ENCODE results near the gene XKR7.

The XKR7 gene

GRCh38 chr20:31945785-31946184, 22.2 kb upstream of the XKR7 start:
- Histone ChIP-seq H3K4me3 (ENCODE audit: low read depth, low read length) (no peak overlapping the region), H3K9me3 (ENCODE audit: control insufficient read depth, insufficient read depth, low read length) (no peaks in the 10 kb centered on the region), H3K9ac (ENCODE audit: low read depth, low read length) (no peak overlapping the region), H3K36me3 (ENCODE audit: control insufficient read depth, insufficient read depth, low read length) (peaks cover 38% of the 10 kb centered on the region), H3K27me3 (ENCODE audit: control insufficient read depth, insufficient read depth, low read length) (no peaks in the 10 kb centered on the region), H3K4me1 (ENCODE audit: control insufficient read depth, insufficient read depth, low read length) (peaks cover 3% of the 10 kb centered on the region)

GRCh38 chr20:31948008-31948407, 19.9 kb upstream of the XKR7 start:
- Histone ChIP-seq H3K9ac (ENCODE audit: low read depth, low read length) (no peak overlapping the region), H3K4me1 (ENCODE audit: control insufficient read depth, insufficient read depth, low read length) (peaks cover 4% of the 10 kb centered on the region), H3K36me3 (ENCODE audit: control insufficient read depth, insufficient read depth, low read length) (peaks cover 38% of the 10 kb centered on the region), H3K4me3 (ENCODE audit: low read depth, low read length) (no peak overlapping the region), H3K27me3 (ENCODE audit: control insufficient read depth, insufficient read depth, low read length) (no peaks in the 10 kb centered on the region), H3K9me3 (ENCODE audit: control insufficient read depth, insufficient read depth, low read length) (no peaks in the 10 kb centered on the region)

GRCh38 chr20:31949877-31950646, 17.9 kb upstream of the XKR7 start:
- no peaks in the 10 kb centered on the region for H3K27me3 ChIP-seq (ENCODE audit: control insufficient read depth, insufficient read depth, low read length)
- peaks cover 4% of the 10 kb centered on the region for H3K4me1 ChIP-seq (ENCODE audit: control insufficient read depth, insufficient read depth, low read length)
- no peak overlapping the region for H3K9ac ChIP-seq (ENCODE audit: low read depth, low read length)
- peaks cover 34% of the 10 kb centered on the region for H3K36me3 ChIP-seq (ENCODE audit: control insufficient read depth, insufficient read depth, low read length)
- H3K9me3 ChIP-seq (ENCODE audit: control insufficient read depth, insufficient read depth, low read length): no peaks in the 10 kb centered on the region
- no peak overlapping the region for H3K4me3 ChIP-seq (ENCODE audit: low read depth, low read length)

GRCh38 chr20:31951203-31951529, 16.8 kb upstream of the XKR7 start:
- H3K9ac ChIP-seq (ENCODE audit: low read depth, low read length): peak overlapping the region; percentile 86
- peaks cover 4% of the 10 kb centered on the region for H3K4me1 ChIP-seq (ENCODE audit: control insufficient read depth, insufficient read depth, low read length)
- peaks cover 23% of the 10 kb centered on the region for H3K36me3 ChIP-seq (ENCODE audit: control insufficient read depth, insufficient read depth, low read length)
- H3K27me3 ChIP-seq (ENCODE audit: control insufficient read depth, insufficient read depth, low read length): no peaks in the 10 kb centered on the region
- no peaks in the 10 kb centered on the region for H3K9me3 ChIP-seq (ENCODE audit: control insufficient read depth, insufficient read depth, low read length)
- H3K4me3 ChIP-seq (ENCODE audit: low read depth, low read length): peak overlapping the region; percentile 95

- no peaks in the 10 kb centered on the region for H3K27me3 ChIP-seq (ENCODE audit: control insufficient read depth, insufficient read depth, low read length)
- peaks cover 16% of the 10 kb centered on the region for H3K36me3 ChIP-seq (ENCODE audit: control insufficient read depth, insufficient read depth, low read length)
- no peaks in the 10 kb centered on the region for H3K9me3 ChIP-seq (ENCODE audit: control insufficient read depth, insufficient read depth, low read length)
- peak within 1 kb of the TSS; percentile 86 for H3K9ac ChIP-seq (ENCODE audit: low read depth, low read length)
- H3K4me1 ChIP-seq (ENCODE audit: control insufficient read depth, insufficient read depth, low read length): peaks cover 4% of the 10 kb centered on the region
- H3K4me3 ChIP-seq (ENCODE audit: low read depth, low read length): peak within 1 kb of the TSS; percentile 95
Measured at GRCh38 chr20:31951530-31952453, 16.2 kb upstream of the XKR7 start, which contains the start of gene PDRG1. Gene PDRG1 (minus strand): TSS chr20:31952046. CDS start chr20:31951961, 85 bp downstream.

- H3K4me1 ChIP-seq (ENCODE audit: control insufficient read depth, insufficient read depth, low read length): peaks cover 4% of the 10 kb centered on the region
Measured at GRCh38 chr20:31953556-31954148, 14.3 kb upstream of the XKR7 start.

GRCh38 chr20:31954500-31954899, 13.5 kb upstream of the XKR7 start:
- Histone ChIP-seq H3K4me1 (ENCODE audit: control insufficient read depth, insufficient read depth, low read length) (peaks cover 4% of the 10 kb centered on the region), H3K36me3 (ENCODE audit: control insufficient read depth, insufficient read depth, low read length) (peaks cover 4% of the 10 kb centered on the region), H3K9me3 (ENCODE audit: control insufficient read depth, insufficient read depth, low read length) (no peaks in the 10 kb centered on the region), H3K4me3 (ENCODE audit: low read depth, low read length) (no peak overlapping the region), H3K9ac (ENCODE audit: low read depth, low read length) (no peak overlapping the region), H3K27me3 (ENCODE audit: control insufficient read depth, insufficient read depth, low read length) (no peaks in the 10 kb centered on the region)

More at GRCh38 chr20:31953556-31954148, 14.3 kb upstream of the XKR7 start:
- Histone ChIP-seq H3K27me3 (ENCODE audit: control insufficient read depth, insufficient read depth, low read length) (no peaks in the 10 kb centered on the region), H3K9ac (ENCODE audit: low read depth, low read length) (no peak overlapping the region), H3K9me3 (ENCODE audit: control insufficient read depth, insufficient read depth, low read length) (no peaks in the 10 kb centered on the region), H3K36me3 (ENCODE audit: control insufficient read depth, insufficient read depth, low read length) (peaks cover 9% of the 10 kb centered on the region), H3K4me3 (ENCODE audit: low read depth, low read length) (no peak overlapping the region)

GRCh38 chr20:31956556-31957526, 11.1 kb upstream of the XKR7 start:
- Histone ChIP-seq H3K9ac (ENCODE audit: low read depth, low read length) (no peak overlapping the region), H3K27me3 (ENCODE audit: control insufficient read depth, insufficient read depth, low read length) (no peaks in the 10 kb centered on the region), H3K9me3 (ENCODE audit: control insufficient read depth, insufficient read depth, low read length) (no peaks in the 10 kb centered on the region), H3K4me1 (ENCODE audit: control insufficient read depth, insufficient read depth, low read length) (no peaks in the 10 kb centered on the region), H3K4me3 (ENCODE audit: low read depth, low read length) (no peak overlapping the region), H3K36me3 (ENCODE audit: control insufficient read depth, insufficient read depth, low read length) (no peaks in the 10 kb centered on the region)

GRCh38 chr20:31962761-31963160, 5.2 kb upstream of the XKR7 start:
- Histone ChIP-seq H3K27me3 (ENCODE audit: control insufficient read depth, insufficient read depth, low read length) (peaks cover 20% of the 10 kb centered on the region), H3K4me3 (ENCODE audit: low read depth, low read length) (no peak overlapping the region)

GRCh38 chr20:31963889-31964288, 4.1 kb upstream of the XKR7 start:
- H3K27me3 ChIP-seq (ENCODE audit: control insufficient read depth, insufficient read depth, low read length): peaks cover 22% of the 10 kb centered on the region
- no peak overlapping the region for H3K9ac ChIP-seq (ENCODE audit: low read depth, low read length)
- peaks cover 7% of the 10 kb centered on the region for H3K4me1 ChIP-seq (ENCODE audit: control insufficient read depth, insufficient read depth, low read length)
- H3K4me3 ChIP-seq (ENCODE audit: low read depth, low read length): no peak overlapping the region
- no peaks in the 10 kb centered on the region for H3K9me3 ChIP-seq (ENCODE audit: control insufficient read depth, insufficient read depth, low read length)
- H3K36me3 ChIP-seq (ENCODE audit: control insufficient read depth, insufficient read depth, low read length): no peaks in the 10 kb centered on the region

More at GRCh38 chr20:31962761-31963160, 5.2 kb upstream of the XKR7 start:
- Histone ChIP-seq H3K9ac (ENCODE audit: low read depth, low read length) (no peak overlapping the region), H3K4me1 (ENCODE audit: control insufficient read depth, insufficient read depth, low read length) (peaks cover 5% of the 10 kb centered on the region), H3K9me3 (ENCODE audit: control insufficient read depth, insufficient read depth, low read length) (no peaks in the 10 kb centered on the region), H3K36me3 (ENCODE audit: control insufficient read depth, insufficient read depth, low read length) (no peaks in the 10 kb centered on the region)
